ENCODE measurements around the gene ADGRE2. TPM values are rescaled to one million over a fixed set of nuclear protein-coding genes. Genes with fewer than 3 reads are reported as not detected.
"Not testable (repeated sequence)": the region's sequence is repeated elsewhere in the genome, so short reads cannot be mapped to it uniquely, and the experiment has no call there.

The ADGRE2 gene
- total RNA-seq, 8 experiments from 2014 or later = 0.09 to 3.7 (median 0.33) TPM; not detected in 1

GRCh38 chr19:14774373-14774772, 4.0 kb downstream of the ADGRE2 start:
- H3K4me1 ChIP-seq (replicated peaks in 1 of 2) = no peaks in the 10 kb centered on the region
- no peak overlapping the region for H3K27ac ChIP-seq
- WGBS, 10 experiments = 40 to 73% methylated on average over 3 to 5 of the region's 10 CpGs; no CpG with 5 or more reads in 8 of the 10 experiments
- no peak overlapping the region for H3K4me3 ChIP-seq
- in situ Hi-C loops (cut with MboI; ENCODE audit: low pct_unique_long_range_greater_than_20kb in 2 of 9, low sequenced_read_pairs in 9 of 9, unreplicated experiment in 9 of 9) = no loop called here
- no peak for ATAC-seq (replicated peaks in 6 of 8)

DNA sequence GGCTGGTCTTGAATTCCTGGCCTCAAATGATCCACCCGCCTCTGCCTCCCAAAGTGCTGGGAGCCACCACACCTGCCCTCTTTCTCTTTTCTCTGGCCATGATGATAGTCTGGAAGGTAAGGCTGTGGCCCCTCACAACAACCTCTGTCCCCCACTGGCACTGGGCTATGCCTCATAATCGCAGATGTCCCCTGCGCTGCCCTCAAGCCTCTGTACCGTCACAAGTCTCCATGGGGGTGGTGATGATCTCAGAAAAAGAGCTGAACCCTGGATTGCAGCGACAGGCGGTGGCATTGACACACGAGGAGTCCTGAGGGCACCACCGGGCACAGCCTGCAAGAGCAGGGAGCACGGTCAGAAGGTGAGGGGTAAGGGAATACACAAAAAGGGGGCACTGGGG, 4.6 kb downstream of the ADGRE2 start:
- 50 to 60% methylated on average over 1 of the region's 9 CpGs; no CpG with 5 or more reads in 8 of the 10 experiments for WGBS, 10 experiments
- H3K4me3 ChIP-seq; in situ Hi-C loops (cut with MboI; ENCODE audit: low pct_unique_long_range_greater_than_20kb in 2 of 9, low sequenced_read_pairs in 9 of 9, unreplicated experiment in 9 of 9); ATAC-seq (replicated peaks in 6 of 8); H3K4me1 ChIP-seq (replicated peaks in 1 of 2); H3K27ac ChIP-seq: not testable (repeated sequence)

- 66 to 100% (median 88%) methylated on average over 2 to 7 of the region's 7 CpGs; no CpG with 5 or more reads in 3 of the 10 experiments for WGBS, 10 experiments
- Histone ChIP-seq H3K4me1 (replicated peaks in 1 of 2) (no peaks in the 10 kb centered on the region), H3K27ac (no peak overlapping the region), H3K4me3 (no peak overlapping the region)
- in situ Hi-C loops (cut with MboI; ENCODE audit: low pct_unique_long_range_greater_than_20kb in 2 of 9, low sequenced_read_pairs in 9 of 9, unreplicated experiment in 9 of 9) = no loop called here
- ATAC-seq (replicated peaks in 6 of 8) = no peak
Observed at GRCh38 chr19:14772995-14773394, 5.4 kb downstream of the ADGRE2 start.

DNA sequence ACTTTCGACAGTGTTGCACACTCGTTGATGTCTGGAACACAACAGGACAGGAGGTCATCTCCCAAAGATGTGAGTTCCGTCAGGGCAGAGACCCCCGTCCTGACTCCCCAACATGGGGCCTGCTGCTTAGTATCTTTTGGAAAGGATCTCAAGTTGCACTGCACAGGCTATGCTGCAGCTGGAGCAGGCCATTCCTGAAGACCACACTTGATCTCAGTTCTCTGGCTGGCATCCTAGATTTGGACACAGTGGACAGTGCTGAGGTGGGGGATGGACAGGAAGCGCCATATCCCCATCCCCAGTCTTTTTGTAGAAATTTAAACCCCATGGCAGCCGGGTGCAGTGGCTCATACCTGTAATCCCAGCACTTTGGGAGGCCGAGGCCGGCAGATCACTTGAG, 5.9 kb downstream of the ADGRE2 start:
- no peak overlapping the region for H3K27ac ChIP-seq
- H3K4me3 ChIP-seq = no peak overlapping the region
- WGBS, 10 experiments = 0 to 87% (median 60%) methylated on average over 1 to 3 of the region's 8 CpGs; no CpG with 5 or more reads in 5 of the 10 experiments
- no peak for ATAC-seq (replicated peaks in 6 of 8)
- in situ Hi-C loops (cut with MboI; ENCODE audit: low pct_unique_long_range_greater_than_20kb in 2 of 9, low sequenced_read_pairs in 9 of 9, unreplicated experiment in 9 of 9) = no loop called here
- no peaks in the 10 kb centered on the region for H3K4me1 ChIP-seq (replicated peaks in 1 of 2)

DNA sequence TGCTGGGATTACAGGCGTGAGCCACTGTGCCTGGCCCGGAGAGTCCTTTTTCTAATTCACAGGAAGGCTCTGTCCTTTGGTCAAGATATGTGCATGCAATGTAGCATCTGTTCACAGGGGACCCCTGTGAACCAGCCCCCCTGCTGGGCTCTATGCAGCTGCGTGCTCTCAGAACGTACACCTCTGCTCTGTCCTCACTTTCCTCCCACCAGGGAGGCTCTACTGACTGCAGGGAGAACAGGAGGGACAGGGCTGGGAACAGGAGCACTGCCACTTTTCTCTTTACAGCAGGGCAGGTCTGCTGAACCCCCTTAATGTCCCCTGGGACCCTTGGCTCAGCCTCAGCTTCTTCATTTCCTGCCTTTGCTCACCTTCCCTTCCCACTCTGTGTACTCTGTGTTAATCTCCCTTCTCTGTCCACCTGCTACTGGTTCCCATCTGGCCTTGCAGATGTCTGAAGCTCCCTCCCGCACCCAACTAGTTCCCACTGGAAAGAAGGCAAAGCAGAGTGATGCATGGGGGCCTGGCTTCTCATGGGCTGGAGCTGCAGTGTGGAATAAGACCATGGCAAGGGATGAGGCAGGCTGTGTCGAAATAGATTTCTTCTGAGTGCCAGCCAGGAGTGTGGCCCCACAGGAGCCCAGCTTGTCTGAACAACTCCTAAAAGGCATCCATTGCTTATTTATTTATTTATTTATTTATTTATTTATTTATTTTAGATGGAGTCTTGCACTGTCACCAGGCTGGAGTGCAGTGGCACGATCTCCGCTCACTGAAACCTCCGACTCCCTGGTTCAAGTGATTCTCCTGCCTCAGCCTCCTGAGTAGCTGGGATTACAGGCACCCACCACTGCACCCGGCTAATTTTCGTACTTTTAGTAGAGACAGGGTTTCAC, 7.2 kb downstream of the ADGRE2 start:
- in situ Hi-C loops (cut with MboI; ENCODE audit: low pct_unique_long_range_greater_than_20kb in 2 of 9, low sequenced_read_pairs in 9 of 9, unreplicated experiment in 9 of 9) = no loop called here
- Histone ChIP-seq H3K27ac (no peak overlapping the region), H3K4me1 (replicated peaks in 1 of 2) (no peaks in the 10 kb centered on the region), H3K4me3 (no peak overlapping the region)
- peak in 1 of 8 experiments; percentile 44 for ATAC-seq (replicated peaks in 6 of 8)
- 38 to 100% (median 62%) methylated on average over 1 to 10 of the region's 11 CpGs; no CpG with 5 or more reads in 2 of the 10 experiments for WGBS, 10 experiments

DNA sequence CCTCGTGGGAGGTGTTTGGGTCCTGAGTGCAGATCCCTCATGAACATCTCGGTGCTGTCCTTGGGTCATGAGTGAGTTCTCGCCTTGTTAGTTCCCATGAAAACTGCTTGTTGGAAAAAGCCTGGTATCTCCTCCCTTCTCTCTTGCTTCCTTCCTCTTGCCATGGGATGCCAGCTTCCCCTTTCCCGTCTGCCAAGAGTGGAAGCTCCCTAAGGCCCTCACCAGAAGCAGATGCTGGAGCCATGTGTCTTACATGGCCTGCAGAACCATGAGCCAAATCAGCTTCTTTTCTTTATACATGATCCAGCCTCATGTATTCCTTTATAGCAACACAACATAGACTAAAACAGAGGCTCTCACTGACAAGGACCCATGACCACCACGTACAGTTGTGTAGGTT, 8.2 kb downstream of the ADGRE2 start:
- in situ Hi-C loops (cut with MboI; ENCODE audit: low pct_unique_long_range_greater_than_20kb in 2 of 9, low sequenced_read_pairs in 9 of 9, unreplicated experiment in 9 of 9) = no loop called here
- no peaks in the 10 kb centered on the region for H3K4me1 ChIP-seq (replicated peaks in 1 of 2)
- WGBS, 10 experiments = 43 to 89% (median 73%) methylated on average over 1 to 4 of the region's 5 CpGs; no CpG with 5 or more reads in 1 of the 10 experiments
- no peak for ATAC-seq (replicated peaks in 6 of 8)
- H3K4me3 ChIP-seq = no peak overlapping the region
- no peak overlapping the region for H3K27ac ChIP-seq

- ATAC-seq (replicated peaks in 6 of 8) = no peak
- Histone ChIP-seq H3K4me3 (no peak overlapping the region), H3K27ac (no peak overlapping the region), H3K4me1 (replicated peaks in 1 of 2) (no peaks in the 10 kb centered on the region)
- 40 to 83% (median 65%) methylated on average over 2 to 5 of the region's 5 CpGs; no CpG with 5 or more reads in 4 of the 10 experiments for WGBS, 10 experiments
- in situ Hi-C loops (cut with MboI; ENCODE audit: low pct_unique_long_range_greater_than_20kb in 2 of 9, low sequenced_read_pairs in 9 of 9, unreplicated experiment in 9 of 9) = no loop called here
Observed at GRCh38 chr19:14769201-14769600, 9.2 kb downstream of the ADGRE2 start.

DNA sequence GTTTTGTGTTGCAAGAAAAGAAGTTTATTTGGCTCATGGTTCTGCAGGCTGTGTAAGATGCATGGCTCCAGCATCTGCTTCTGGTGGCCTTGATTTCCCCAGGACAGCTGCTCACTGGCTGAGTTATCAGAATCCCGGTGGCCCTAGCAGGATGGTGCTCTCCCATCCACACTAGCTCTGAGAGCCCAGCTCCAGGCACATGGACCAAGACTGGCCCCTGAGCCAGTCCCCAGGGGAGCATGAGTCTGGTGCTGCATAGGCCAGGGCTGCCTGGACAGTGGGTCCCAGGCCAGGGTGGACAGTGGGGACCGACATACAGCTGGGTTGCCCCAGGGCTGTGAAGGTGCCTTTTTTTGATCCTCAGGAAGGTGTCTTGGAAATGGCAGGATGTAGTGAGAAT, 10.4 kb downstream of the ADGRE2 start:
- H3K27ac ChIP-seq = no peak overlapping the region
- 0% methylated on average over 1 of the region's 2 CpGs; no CpG with 5 or more reads in 9 of the 10 experiments for WGBS, 10 experiments
- no peak overlapping the region for H3K4me3 ChIP-seq
- no peak for ATAC-seq (replicated peaks in 6 of 8)
- no peaks in the 10 kb centered on the region for H3K4me1 ChIP-seq (replicated peaks in 1 of 2)
- in situ Hi-C loops (cut with MboI; ENCODE audit: low pct_unique_long_range_greater_than_20kb in 2 of 9, low sequenced_read_pairs in 9 of 9, unreplicated experiment in 9 of 9) = no loop called here

DNA sequence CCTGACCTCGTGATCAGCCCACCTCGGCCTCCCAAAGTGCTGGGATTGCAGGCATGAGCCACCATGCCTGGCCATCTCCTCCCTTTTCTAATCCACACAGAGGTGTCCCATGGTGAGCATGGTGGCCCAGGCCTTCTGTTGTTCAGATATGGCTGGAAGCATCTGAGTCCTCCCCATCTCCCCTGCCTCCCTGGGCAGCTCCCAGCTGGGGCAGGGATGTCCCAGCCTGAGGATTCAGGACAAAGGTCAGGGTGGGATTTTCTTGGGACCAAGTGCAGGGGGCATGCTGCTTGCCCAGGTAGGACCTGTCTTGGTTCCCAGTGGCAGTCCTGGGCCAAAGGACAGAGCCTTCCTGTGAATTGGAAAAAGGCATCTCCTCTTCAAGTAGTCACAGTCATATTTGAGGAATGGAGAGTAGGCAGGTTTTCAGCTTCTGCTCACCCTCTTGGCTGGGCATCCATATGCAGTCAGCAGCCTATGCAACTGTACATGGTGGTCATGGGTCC, 10.8 kb downstream of the ADGRE2 start:
- no peak for ATAC-seq (replicated peaks in 6 of 8)
- WGBS, 10 experiments = 0 to 53% (median 20%) methylated on average over 2 of the region's 2 CpGs; no CpG with 5 or more reads in 7 of the 10 experiments
- H3K4me3 ChIP-seq = no peak overlapping the region
- H3K4me1 ChIP-seq (replicated peaks in 1 of 2) = no peaks in the 10 kb centered on the region
- H3K27ac ChIP-seq = no peak overlapping the region
- in situ Hi-C loops (cut with MboI; ENCODE audit: low pct_unique_long_range_greater_than_20kb in 2 of 9, low sequenced_read_pairs in 9 of 9, unreplicated experiment in 9 of 9) = no loop called here

DNA sequence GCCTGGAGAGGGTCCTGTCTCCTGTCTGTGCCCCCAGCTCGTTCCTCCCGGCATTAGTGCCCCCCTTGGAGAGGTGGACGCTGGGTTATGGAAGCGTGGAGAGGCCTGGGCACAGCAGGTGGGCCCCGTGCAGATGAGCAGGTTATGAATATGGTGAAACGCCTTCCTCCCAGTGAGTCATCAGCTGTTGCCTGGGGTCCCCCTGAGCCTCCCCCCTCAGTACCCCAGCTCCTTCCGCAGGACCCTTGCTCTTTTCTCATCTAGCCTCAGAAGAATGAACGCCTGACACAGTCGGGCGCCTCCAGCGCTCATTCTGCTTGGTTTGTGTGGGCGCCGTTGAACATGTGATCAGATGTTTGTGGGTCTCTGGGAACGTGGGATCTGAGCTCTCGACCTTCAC, 12.5 kb downstream of the ADGRE2 start:
- H3K4me3 ChIP-seq; ATAC-seq (replicated peaks in 6 of 8); in situ Hi-C loops (cut with MboI; ENCODE audit: low pct_unique_long_range_greater_than_20kb in 2 of 9, low sequenced_read_pairs in 9 of 9, unreplicated experiment in 9 of 9); H3K4me1 ChIP-seq (replicated peaks in 1 of 2); H3K27ac ChIP-seq: not testable (repeated sequence)
- WGBS, 10 experiments = no CpG with 5 or more reads among the region's 15 CpGs

DNA sequence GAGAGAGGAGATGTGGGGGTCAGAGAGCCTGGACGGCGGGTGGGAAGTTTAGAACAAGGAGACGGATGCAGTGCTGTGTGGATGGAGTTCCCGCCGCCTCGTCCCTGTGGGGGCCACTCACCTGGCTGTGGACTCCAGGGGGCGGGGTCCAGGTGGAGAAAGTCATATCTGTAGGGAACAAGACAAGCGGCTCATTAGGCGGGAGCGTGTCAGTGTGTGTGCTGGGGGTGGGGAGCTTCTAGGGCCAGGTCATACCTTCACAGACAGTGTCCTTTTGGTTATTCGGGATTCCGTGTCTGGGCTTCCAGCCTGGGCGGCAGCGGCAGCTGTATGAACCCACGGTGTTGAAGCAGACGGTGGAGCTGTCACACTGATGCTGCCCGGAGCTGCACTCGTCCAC, 13.0 kb downstream of the ADGRE2 start:
- H3K4me1 ChIP-seq (replicated peaks in 1 of 2); in situ Hi-C loops (cut with MboI; ENCODE audit: low pct_unique_long_range_greater_than_20kb in 2 of 9, low sequenced_read_pairs in 9 of 9, unreplicated experiment in 9 of 9): not testable (repeated sequence)
- no CpG with 5 or more reads among the region's 18 CpGs for WGBS, 10 experiments

GRCh38 chr19:14764401-14764800, 14.0 kb downstream of the ADGRE2 start:
- no peak for ATAC-seq (replicated peaks in 6 of 8)
- no peak overlapping the region for H3K27ac ChIP-seq
- H3K4me3 ChIP-seq = no peak overlapping the region
- H3K4me1 ChIP-seq (replicated peaks in 1 of 2) = no peaks in the 10 kb centered on the region
- in situ Hi-C loops (cut with MboI; ENCODE audit: low pct_unique_long_range_greater_than_20kb in 2 of 9, low sequenced_read_pairs in 9 of 9, unreplicated experiment in 9 of 9) = no loop called here
- WGBS, 10 experiments = 20 to 80% (median 58%) methylated on average over 1 to 2 of the region's 9 CpGs; no CpG with 5 or more reads in 6 of the 10 experiments

More for the DNA sequence above, 13.0 kb downstream of the ADGRE2 start:
- H3K4me3 ChIP-seq; H3K27ac ChIP-seq; ATAC-seq (replicated peaks in 6 of 8): not testable (repeated sequence)

DNA sequence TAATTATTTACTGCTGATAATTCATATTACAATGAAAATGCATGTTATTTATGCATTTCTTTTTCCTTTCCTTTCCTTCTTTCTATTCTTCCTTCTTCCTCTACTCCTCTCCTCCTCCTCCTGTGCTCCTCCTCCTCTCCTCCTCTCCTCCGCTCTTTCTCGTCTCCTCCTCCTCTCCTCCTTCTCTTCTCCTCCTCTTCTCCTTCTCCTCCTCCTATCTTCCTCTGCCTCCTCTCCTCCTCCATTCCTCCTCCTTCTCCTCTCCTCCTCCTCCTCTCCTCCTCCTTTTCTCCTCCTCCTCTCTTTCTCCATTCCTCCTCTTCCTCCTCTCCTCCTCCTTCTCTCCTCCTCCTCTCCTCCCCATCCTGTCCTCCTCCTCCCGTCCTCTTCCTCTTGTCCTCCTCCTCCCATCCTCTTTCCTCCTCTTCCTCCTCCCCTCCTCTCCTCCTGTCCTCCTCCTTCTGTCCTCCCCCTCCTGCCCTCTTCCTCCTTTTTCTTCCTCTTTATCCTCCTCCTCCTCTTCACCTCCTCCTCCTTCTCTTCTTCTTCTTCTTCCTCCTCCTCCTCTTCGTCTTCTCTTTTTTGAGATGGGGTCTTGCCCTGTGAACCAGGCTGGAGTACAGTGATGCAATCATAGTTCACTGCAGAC, 14.7 kb downstream of the ADGRE2 start:
- Histone ChIP-seq H3K4me3 (no peak overlapping the region), H3K27ac (no peak overlapping the region), H3K4me1 (replicated peaks in 1 of 2) (no peaks in the 10 kb centered on the region)
- in situ Hi-C loops (cut with MboI; ENCODE audit: low pct_unique_long_range_greater_than_20kb in 2 of 9, low sequenced_read_pairs in 9 of 9, unreplicated experiment in 9 of 9) = no loop called here
- no peak for ATAC-seq (replicated peaks in 6 of 8)
- 22 to 100% (median 45%) methylated on average over 1 to 3 of the region's 4 CpGs; no CpG with 5 or more reads in 6 of the 10 experiments for WGBS, 10 experiments
